ENCODE measurements around the gene CABLES1.
A peak's percentile ranks its signal among the peaks of the same experiment; 100 is the strongest.
"Not testable (repeated sequence)": the region's sequence is repeated elsewhere in the genome, so short reads cannot be mapped to it uniquely, and the experiment has no call there.

The CABLES1 gene

DNA sequence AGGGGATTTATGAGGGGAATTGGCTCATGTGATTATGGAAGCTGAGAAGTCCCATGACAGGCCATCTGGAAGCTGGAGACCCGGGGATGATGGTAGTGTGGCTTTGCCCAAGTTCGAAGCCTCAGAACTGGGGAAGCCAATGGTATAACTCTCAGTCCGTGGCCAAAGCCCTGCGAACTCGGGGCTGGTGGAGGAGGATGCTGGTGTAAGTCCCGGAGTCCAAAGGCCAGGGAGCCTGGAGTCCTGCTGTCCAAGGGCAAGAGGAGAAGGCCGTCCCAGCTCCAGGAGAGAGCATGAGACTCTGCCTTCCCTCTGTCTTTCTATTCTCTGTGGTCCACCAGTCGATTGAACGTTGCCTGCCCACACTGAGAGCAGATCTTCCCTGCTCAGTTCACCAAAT is 43.2 kb upstream of the CABLES1 start:
- no peak overlapping the region for H2BK12ac ChIP-seq (ENCODE audit: low read length)
- no peak overlapping the region for H3K4me2 ChIP-seq (ENCODE audit: low read length)
- H3K23ac ChIP-seq (ENCODE audit: low read length), result no peak overlapping the region
- H2AFZ ChIP-seq (ENCODE audit: insufficient read depth, low read length, poor library complexity), result no peak overlapping the region
- no peak overlapping the region for H3K9ac ChIP-seq (ENCODE audit: low read length)
- H4K12ac ChIP-seq (ENCODE audit: low read depth, low read length), result no peak overlapping the region
- H2BK5ac ChIP-seq (ENCODE audit: low read depth, low read length, poor library complexity), result no peak overlapping the region
- no peak overlapping the region for H4K91ac ChIP-seq (ENCODE audit: low read depth, low read length)
- H3K4me3 ChIP-seq (ENCODE audit: low read depth, low read length), result no peak overlapping the region
- H3K27me3 ChIP-seq (ENCODE audit: insufficient read depth, low read length), result no peaks in the 10 kb centered on the region
- H3K79me2 ChIP-seq (ENCODE audit: control insufficient read depth, insufficient read depth, low read length, poor library complexity), result no peaks in the 10 kb centered on the region
- no peak overlapping the region for H2BK120ac ChIP-seq (ENCODE audit: insufficient read depth, low read length, poor library complexity)
- DNase-seq, result no peak
- H3K9me3 ChIP-seq (ENCODE audit: insufficient read depth, low read depth, low read length), result no peaks in the 10 kb centered on the region
- no peaks in the 10 kb centered on the region for H3K79me1 ChIP-seq (ENCODE audit: low read length)
- no CpG with 5 or more reads among the region's 9 CpGs for WGBS (ENCODE audit: extremely low coverage, insufficient coverage, insufficient read length)
- no peak overlapping the region for H3K18ac ChIP-seq (ENCODE audit: low read length)
- no peak overlapping the region for H3K14ac ChIP-seq (ENCODE audit: low read length)
- H3K4me1 ChIP-seq (ENCODE audit: control insufficient read depth in 1 of 2, insufficient read depth in 2 of 2, low read length in 2 of 2), result no peaks in the 10 kb centered on the region
- H2AK5ac ChIP-seq (ENCODE audit: low read length), result peak overlapping the region; percentile 22
- no peaks in the 10 kb centered on the region for H3K36me3 ChIP-seq (ENCODE audit: control insufficient read depth in 1 of 2, insufficient read depth in 2 of 2, low read length in 2 of 2)
- no peak overlapping the region for H4K8ac ChIP-seq (ENCODE audit: low read depth, low read length)
- no peak overlapping the region for H3K4ac ChIP-seq (ENCODE audit: low read depth, low read length)
- H3K27ac ChIP-seq (ENCODE audit: low read depth, low read length), result no peak overlapping the region

DNA sequence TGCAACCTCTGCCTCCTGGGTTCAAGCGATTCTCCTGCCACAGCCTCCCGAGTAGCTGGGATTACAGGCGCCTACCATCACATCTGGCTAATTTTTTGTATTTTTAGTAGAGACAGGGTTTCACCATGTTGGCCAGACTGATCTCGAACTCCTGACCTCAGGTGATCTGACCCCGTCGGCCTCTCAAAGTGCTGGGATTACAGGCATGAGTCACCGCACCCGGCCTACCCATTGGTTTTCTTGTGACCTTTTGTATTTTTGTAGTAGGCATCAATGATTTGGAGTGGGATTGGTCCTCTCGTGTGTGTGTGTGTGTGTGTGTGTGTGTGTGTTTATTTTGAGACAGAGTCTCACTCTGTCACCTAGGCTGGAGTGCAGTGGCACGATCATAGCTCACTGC is 42.2 kb upstream of the CABLES1 start:
- not testable (repeated sequence) for H4K91ac ChIP-seq (ENCODE audit: low read depth, low read length); H3K27ac ChIP-seq (ENCODE audit: low read depth, low read length); H3K18ac ChIP-seq (ENCODE audit: low read length); H3K4ac ChIP-seq (ENCODE audit: low read depth, low read length); H3K9ac ChIP-seq (ENCODE audit: low read length); H4K8ac ChIP-seq (ENCODE audit: low read depth, low read length); H3K4me2 ChIP-seq (ENCODE audit: low read length); H2BK12ac ChIP-seq (ENCODE audit: low read length); H3K4me3 ChIP-seq (ENCODE audit: low read depth, low read length); H3K14ac ChIP-seq (ENCODE audit: low read length); H3K9me3 ChIP-seq (ENCODE audit: insufficient read depth, low read depth, low read length); H2BK5ac ChIP-seq (ENCODE audit: low read depth, low read length, poor library complexity); H2AFZ ChIP-seq (ENCODE audit: insufficient read depth, low read length, poor library complexity); H2AK5ac ChIP-seq (ENCODE audit: low read length); H3K4me1 ChIP-seq (ENCODE audit: control insufficient read depth in 1 of 2, insufficient read depth in 2 of 2, low read length in 2 of 2); H3K23ac ChIP-seq (ENCODE audit: low read length); H2BK120ac ChIP-seq (ENCODE audit: insufficient read depth, low read length, poor library complexity); H4K12ac ChIP-seq (ENCODE audit: low read depth, low read length); H3K27me3 ChIP-seq (ENCODE audit: insufficient read depth, low read length); H3K79me2 ChIP-seq (ENCODE audit: control insufficient read depth, insufficient read depth, low read length, poor library complexity); H3K36me3 ChIP-seq (ENCODE audit: control insufficient read depth in 1 of 2, insufficient read depth in 2 of 2, low read length in 2 of 2); H3K79me1 ChIP-seq (ENCODE audit: low read length)
- WGBS (ENCODE audit: extremely low coverage, insufficient coverage, insufficient read length), result no CpG with 5 or more reads among the region's 10 CpGs
- peak in 1 of 2 donors; percentile 28 for DNase-seq

DNA sequence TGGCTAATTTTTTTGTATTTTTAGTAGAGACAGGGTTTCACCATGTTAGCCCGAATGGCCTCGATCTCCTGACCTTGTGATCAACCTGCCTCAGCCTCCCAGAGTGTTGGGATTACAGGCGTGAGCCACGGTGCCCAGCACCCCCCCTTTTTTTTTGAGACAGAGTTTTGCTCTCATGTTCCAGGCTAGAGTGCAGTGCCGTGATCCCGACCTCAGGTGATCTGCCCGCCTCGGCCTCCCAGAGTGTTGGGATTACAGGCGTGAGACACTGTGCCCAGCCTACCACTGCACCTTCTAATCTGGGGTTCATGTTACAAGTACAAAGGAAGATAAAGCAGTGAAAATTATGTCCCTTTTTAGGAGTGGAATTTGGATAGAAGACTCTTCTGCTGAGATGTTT is 41.5 kb upstream of the CABLES1 start:
- DNase-seq, result no peak
- Histone ChIP-seq H3K18ac (ENCODE audit: low read length) (no peak overlapping the region), H3K79me2 (ENCODE audit: control insufficient read depth, insufficient read depth, low read length, poor library complexity) (no peaks in the 10 kb centered on the region), H3K9me3 (ENCODE audit: insufficient read depth, low read depth, low read length) (no peaks in the 10 kb centered on the region), H3K27ac (ENCODE audit: low read depth, low read length) (no peak overlapping the region), H2BK120ac (ENCODE audit: insufficient read depth, low read length, poor library complexity) (no peak overlapping the region), H3K23ac (ENCODE audit: low read length) (no peak overlapping the region), H3K36me3 (ENCODE audit: control insufficient read depth in 1 of 2, insufficient read depth in 2 of 2, low read length in 2 of 2) (no peaks in the 10 kb centered on the region), H3K4me1 (ENCODE audit: control insufficient read depth in 1 of 2, insufficient read depth in 2 of 2, low read length in 2 of 2) (no peaks in the 10 kb centered on the region), H2BK12ac (ENCODE audit: low read length) (no peak overlapping the region), H3K9ac (ENCODE audit: low read length) (no peak overlapping the region), H3K4me2 (ENCODE audit: low read length) (no peak overlapping the region), H4K12ac (ENCODE audit: low read depth, low read length) (no peak overlapping the region), H2BK5ac (ENCODE audit: low read depth, low read length, poor library complexity) (no peak overlapping the region), H3K79me1 (ENCODE audit: low read length) (no peaks in the 10 kb centered on the region), H4K91ac (ENCODE audit: low read depth, low read length) (no peak overlapping the region), H3K14ac (ENCODE audit: low read length) (no peak overlapping the region), H3K27me3 (ENCODE audit: insufficient read depth, low read length) (no peaks in the 10 kb centered on the region), H3K4ac (ENCODE audit: low read depth, low read length) (no peak overlapping the region), H4K8ac (ENCODE audit: low read depth, low read length) (no peak overlapping the region), H2AK5ac (ENCODE audit: low read length) (no peak overlapping the region), H3K4me3 (ENCODE audit: low read depth, low read length) (no peak overlapping the region), H2AFZ (ENCODE audit: insufficient read depth, low read length, poor library complexity) (no peak overlapping the region)
- no CpG with 5 or more reads among the region's 9 CpGs for WGBS (ENCODE audit: extremely low coverage, insufficient coverage, insufficient read length)

DNA sequence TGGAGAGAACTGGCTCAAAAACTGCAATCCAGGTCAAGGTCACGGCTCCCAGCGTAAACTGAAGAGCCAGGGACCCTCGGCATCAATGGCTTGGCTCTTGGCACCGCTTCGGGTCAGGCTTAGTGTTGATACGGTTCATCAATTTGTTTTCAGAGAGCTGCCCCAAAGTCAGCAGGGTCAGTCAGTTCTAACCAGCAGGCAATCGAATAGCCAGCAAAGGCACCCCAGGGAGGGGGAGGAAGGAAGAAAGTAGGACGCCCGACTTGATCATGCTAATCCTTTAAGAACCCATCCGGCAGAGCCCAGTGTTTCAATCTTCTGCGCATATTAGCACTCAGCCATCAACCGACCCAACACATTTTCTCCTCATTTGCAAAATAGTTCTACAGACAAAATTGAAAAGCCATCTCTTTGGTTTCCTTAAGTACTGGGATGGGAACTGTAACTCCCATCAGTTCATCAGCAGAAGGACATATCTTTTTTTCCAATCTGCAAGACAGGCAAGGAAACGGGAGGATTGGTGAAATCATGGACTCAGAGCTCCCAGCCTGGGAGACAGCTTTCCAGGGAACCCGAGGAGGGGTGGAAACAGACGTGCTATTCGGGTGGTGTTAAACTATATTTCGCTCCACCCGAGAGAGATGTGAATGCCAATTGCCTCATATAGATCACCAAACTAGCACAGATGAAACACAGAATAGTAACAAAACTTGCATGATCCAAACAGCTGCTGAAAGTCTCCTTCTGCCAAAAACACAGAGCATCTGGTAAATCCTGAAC is 40.7 kb upstream of the CABLES1 start:
- Histone ChIP-seq H3K4ac (ENCODE audit: low read depth, low read length) (no peak overlapping the region), H2BK12ac (ENCODE audit: low read length) (no peak overlapping the region), H4K91ac (ENCODE audit: low read depth, low read length) (no peak overlapping the region), H2BK5ac (ENCODE audit: low read depth, low read length, poor library complexity) (no peak overlapping the region), H3K9ac (ENCODE audit: low read length) (no peak overlapping the region), H3K79me2 (ENCODE audit: control insufficient read depth, insufficient read depth, low read length, poor library complexity) (no peaks in the 10 kb centered on the region), H3K23ac (ENCODE audit: low read length) (no peak overlapping the region), H3K14ac (ENCODE audit: low read length) (no peak overlapping the region), H3K18ac (ENCODE audit: low read length) (no peak overlapping the region), H3K79me1 (ENCODE audit: low read length) (no peaks in the 10 kb centered on the region), H3K36me3 (ENCODE audit: control insufficient read depth in 1 of 2, insufficient read depth in 2 of 2, low read length in 2 of 2) (no peaks in the 10 kb centered on the region), H3K4me1 (ENCODE audit: control insufficient read depth in 1 of 2, insufficient read depth in 2 of 2, low read length in 2 of 2) (no peaks in the 10 kb centered on the region), H2BK120ac (ENCODE audit: insufficient read depth, low read length, poor library complexity) (no peak overlapping the region), H3K4me2 (ENCODE audit: low read length) (no peak overlapping the region), H4K8ac (ENCODE audit: low read depth, low read length) (no peak overlapping the region), H4K12ac (ENCODE audit: low read depth, low read length) (no peak overlapping the region), H3K27me3 (ENCODE audit: insufficient read depth, low read length) (no peaks in the 10 kb centered on the region), H2AFZ (ENCODE audit: insufficient read depth, low read length, poor library complexity) (no peak overlapping the region), H2AK5ac (ENCODE audit: low read length) (no peak overlapping the region), H3K27ac (ENCODE audit: low read depth, low read length) (no peak overlapping the region), H3K9me3 (ENCODE audit: insufficient read depth, low read depth, low read length) (no peaks in the 10 kb centered on the region), H3K4me3 (ENCODE audit: low read depth, low read length) (no peak overlapping the region)
- no CpG with 5 or more reads among the region's 18 CpGs for WGBS (ENCODE audit: extremely low coverage, insufficient coverage, insufficient read length)
- no peak for DNase-seq
